ENCODE data around the gene CTNNA1.

GRCh38 chr5:138933522-138934290 lies 180.5 kb downstream of the CTNNA1 start:
- TF ChIP-seq FOS (IDR thresholded peaks at IDR 0.05; ENCODE audit: borderline replicate concordance, insufficient read depth, low read length) (no peak), POLR2A (IDR thresholded peaks at IDR 0.05; ENCODE audit: low read depth, low read length) (no peak), POLR2AphosphoS5 (IDR thresholded peaks at IDR 0.05; ENCODE audit: insufficient read depth, low read depth, low read length) (no peak), CTCF (IDR thresholded peaks at IDR 0.05; ENCODE audit: extremely low read depth in 1 of 2, insufficient read depth in 1 of 2, low read depth in 1 of 2, low read length in 2 of 2) (no peak), MYC (IDR thresholded peaks at IDR 0.05; ENCODE audit: low read depth, low read length) (no peak)

Data from endothelial cell of umbilical vein (primary cell).